Neural progenitor cell (in vitro differentiated cells): ENCODE data around the gene INO80C.

Source experiments
- EZH2 ChIP-seq: fragments of 200-600 bp; sonication (generic); IDR thresholded peaks from 2 replicates; pipeline ENCODE4 v1.6.1; 2017; ENCODE audit warnings: antibody characterized with exemption, mild to moderate bottlenecking, moderate library complexity
- TF ChIP-seq, protein P1 (sequence below): fragments of 200-600 bp; sonication (generic); IDR thresholded peaks from 2 replicates; pipeline ENCODE4 v1.5.1; 2017; ENCODE audit warnings: antibody characterized with exemption, mild to moderate bottlenecking

DNA sequence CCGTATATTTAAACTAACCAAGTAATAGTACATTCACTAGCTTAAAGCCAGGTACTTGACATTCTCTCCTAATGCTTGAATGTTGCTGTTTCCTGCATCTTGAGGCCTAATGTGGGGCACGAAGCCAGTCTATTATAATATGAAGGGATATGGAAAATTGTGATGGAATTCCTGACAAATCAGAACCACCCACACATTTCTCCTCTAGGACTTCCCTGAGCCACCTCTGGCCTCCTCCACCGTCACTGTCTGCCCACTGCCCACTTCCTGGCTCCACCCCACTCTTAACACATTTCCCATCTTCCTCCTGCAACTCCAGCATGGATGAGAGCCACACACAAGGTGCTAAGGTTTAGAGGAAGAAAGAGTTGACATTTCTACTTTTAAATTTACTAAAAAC lies 19.0 kb upstream of the INO80C start:
- TF ChIP-seq, protein P1, sequence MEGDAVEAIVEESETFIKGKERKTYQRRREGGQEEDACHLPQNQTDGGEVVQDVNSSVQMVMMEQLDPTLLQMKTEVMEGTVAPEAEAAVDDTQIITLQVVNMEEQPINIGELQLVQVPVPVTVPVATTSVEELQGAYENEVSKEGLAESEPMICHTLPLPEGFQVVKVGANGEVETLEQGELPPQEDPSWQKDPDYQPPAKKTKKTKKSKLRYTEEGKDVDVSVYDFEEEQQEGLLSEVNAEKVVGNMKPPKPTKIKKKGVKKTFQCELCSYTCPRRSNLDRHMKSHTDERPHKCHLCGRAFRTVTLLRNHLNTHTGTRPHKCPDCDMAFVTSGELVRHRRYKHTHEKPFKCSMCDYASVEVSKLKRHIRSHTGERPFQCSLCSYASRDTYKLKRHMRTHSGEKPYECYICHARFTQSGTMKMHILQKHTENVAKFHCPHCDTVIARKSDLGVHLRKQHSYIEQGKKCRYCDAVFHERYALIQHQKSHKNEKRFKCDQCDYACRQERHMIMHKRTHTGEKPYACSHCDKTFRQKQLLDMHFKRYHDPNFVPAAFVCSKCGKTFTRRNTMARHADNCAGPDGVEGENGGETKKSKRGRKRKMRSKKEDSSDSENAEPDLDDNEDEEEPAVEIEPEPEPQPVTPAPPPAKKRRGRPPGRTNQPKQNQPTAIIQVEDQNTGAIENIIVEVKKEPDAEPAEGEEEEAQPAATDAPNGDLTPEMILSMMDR: no peak
- no peak for TF ChIP-seq EZH2
